ENCODE measurements around the gene CPED1.

DNA sequence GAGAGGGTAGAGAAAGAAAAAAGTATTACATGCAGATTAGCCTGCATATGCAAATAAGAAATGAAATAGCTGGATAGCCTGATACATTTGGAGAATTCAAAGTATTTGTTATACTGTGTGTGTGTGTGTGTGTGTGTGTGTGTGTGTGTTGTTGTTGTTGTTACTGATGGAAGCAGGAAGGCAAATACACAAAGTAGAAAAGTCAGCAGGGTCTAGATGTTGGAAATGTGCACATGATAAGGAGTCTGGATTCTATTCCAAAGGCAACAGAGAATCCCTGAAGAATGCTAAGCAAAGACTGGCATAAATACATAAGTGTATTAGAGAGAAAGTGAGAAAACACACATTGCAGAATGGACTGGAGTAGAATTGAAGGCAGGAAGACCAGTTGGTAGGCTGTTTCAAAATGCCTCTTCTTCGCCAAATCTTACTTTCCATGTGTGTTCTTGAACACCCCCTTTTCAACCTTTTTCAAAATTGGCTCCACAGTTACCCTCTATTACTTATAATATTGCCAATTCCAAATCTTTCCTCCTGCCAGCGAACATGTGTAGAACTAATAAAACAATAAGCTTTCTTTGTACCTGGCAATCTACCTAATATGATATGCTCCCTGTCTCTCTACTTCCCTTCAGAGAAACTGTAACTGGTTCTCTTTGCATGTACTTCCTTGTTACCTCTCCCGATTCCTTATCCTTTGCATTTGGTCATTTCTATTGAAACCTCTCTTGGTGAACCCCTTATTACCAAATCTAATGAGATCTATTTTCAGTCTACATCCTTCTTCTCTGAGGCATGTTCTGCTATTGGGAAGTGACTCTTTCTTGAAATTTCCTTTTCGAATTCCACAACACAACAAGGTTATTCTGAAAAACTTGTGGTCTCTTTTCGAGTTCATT lies 6.2 kb downstream of the CPED1 start:
- TF ChIP-seq, protein P1, sequence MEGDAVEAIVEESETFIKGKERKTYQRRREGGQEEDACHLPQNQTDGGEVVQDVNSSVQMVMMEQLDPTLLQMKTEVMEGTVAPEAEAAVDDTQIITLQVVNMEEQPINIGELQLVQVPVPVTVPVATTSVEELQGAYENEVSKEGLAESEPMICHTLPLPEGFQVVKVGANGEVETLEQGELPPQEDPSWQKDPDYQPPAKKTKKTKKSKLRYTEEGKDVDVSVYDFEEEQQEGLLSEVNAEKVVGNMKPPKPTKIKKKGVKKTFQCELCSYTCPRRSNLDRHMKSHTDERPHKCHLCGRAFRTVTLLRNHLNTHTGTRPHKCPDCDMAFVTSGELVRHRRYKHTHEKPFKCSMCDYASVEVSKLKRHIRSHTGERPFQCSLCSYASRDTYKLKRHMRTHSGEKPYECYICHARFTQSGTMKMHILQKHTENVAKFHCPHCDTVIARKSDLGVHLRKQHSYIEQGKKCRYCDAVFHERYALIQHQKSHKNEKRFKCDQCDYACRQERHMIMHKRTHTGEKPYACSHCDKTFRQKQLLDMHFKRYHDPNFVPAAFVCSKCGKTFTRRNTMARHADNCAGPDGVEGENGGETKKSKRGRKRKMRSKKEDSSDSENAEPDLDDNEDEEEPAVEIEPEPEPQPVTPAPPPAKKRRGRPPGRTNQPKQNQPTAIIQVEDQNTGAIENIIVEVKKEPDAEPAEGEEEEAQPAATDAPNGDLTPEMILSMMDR (IDR thresholded peaks at IDR 0.05; ENCODE audit: low read length), result no peak
- TF ChIP-seq EZH2 (optimal IDR thresholded peaks at IDR 0.05; ENCODE audit: low read depth, low read length), result no peak
